Esophagus squamous epithelium (tissue), 4 donors: ENCODE measurements around the gene TBC1D14.

Experiments used
- POLR2A ChIP-seq, 4 donors: fragments of 450-650 bp; IDR thresholded peaks; one replicate each; pipeline ENCODE4 v1.6.1; 2017; ENCODE audit warnings: antibody characterized with exemption in 4 of 4, mild to moderate bottlenecking in 4 of 4, moderate library complexity in 3 of 4
- TF ChIP-seq, protein P1 (sequence below), 6 experiments: fragments of 450-650 bp in 4 of 6; fragments of 200-600 bp in 2 of 6; sonication (generic) in 2 of 6; IDR thresholded peaks; one replicate each; pipeline ENCODE4 v1.5.1; 2016 to 2019; ENCODE audit warnings: antibody characterized with exemption in 6 of 6, mild to moderate bottlenecking in 4 of 6, moderate library complexity in 4 of 6

DNA sequence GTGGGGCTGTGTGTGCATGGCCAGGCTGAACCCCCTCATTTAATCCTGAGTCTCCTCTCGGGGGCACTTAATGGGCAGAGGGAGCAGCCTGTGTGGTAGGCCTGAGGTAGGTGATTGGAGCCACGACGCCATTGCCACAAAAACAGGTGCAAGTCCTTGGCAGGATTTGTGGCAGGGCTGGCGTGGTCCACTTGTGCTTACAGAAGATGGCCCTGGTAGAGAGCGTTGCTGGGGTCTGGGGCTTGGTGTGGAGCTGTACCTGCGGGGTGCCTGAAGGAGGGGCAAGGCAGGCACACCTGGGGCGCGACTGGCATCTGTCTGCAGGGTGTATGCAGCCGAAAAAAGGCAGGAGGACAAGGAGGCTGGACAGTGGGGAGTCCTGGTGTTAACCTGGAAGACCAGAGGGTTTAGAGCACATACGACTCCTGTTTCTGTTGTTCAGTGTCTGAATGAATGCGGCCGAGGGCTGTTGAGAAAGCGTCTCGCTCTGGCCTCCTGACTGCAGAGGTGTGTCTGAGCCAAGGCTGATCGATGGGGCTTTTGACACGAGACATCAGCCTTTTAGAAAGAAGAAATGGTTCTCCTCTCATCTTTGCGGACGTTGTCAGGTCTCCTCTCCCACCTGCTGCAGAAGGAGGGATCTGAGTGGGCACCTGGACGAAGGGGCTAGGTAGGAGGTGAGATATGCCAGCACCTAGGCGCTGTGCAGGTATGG is 52.0 kb downstream of the TBC1D14 start:
- TF ChIP-seq, protein P1, sequence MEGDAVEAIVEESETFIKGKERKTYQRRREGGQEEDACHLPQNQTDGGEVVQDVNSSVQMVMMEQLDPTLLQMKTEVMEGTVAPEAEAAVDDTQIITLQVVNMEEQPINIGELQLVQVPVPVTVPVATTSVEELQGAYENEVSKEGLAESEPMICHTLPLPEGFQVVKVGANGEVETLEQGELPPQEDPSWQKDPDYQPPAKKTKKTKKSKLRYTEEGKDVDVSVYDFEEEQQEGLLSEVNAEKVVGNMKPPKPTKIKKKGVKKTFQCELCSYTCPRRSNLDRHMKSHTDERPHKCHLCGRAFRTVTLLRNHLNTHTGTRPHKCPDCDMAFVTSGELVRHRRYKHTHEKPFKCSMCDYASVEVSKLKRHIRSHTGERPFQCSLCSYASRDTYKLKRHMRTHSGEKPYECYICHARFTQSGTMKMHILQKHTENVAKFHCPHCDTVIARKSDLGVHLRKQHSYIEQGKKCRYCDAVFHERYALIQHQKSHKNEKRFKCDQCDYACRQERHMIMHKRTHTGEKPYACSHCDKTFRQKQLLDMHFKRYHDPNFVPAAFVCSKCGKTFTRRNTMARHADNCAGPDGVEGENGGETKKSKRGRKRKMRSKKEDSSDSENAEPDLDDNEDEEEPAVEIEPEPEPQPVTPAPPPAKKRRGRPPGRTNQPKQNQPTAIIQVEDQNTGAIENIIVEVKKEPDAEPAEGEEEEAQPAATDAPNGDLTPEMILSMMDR (IDR thresholded peaks at IDR 0.05), result no peak
- no peak for TF ChIP-seq POLR2A (IDR thresholded peaks at IDR 0.05)
